IPS-18a (cell line): ENCODE results near the gene CRYGB.
"Not testable (repeated sequence)": the region's sequence is repeated elsewhere in the genome, so short reads cannot be mapped to it uniquely, and the experiment has no call there.

Experiments
- H3K27ac ChIP-seq: one replicate; pipeline ENCODE4 v1.5.1; 2013; ENCODE audit warnings: low read length
- H3K27me3 ChIP-seq: one replicate; pipeline ENCODE4 v1.6.1; 2013; ENCODE audit warnings: mild to moderate bottlenecking, low read length; ENCODE audit not compliant: control insufficient read depth, insufficient read depth
- H3K36me3 ChIP-seq: one replicate; pipeline ENCODE4 v1.6.1; 2013; ENCODE audit warnings: low read depth, low read length; ENCODE audit not compliant: control insufficient read depth
- H3K4me1 ChIP-seq: one replicate; pipeline ENCODE4 v1.6.1; 2013; ENCODE audit warnings: low read depth, low read length; ENCODE audit not compliant: control insufficient read depth
- H3K4me3 ChIP-seq: one replicate; pipeline ENCODE4 v1.5.1; 2013; ENCODE audit warnings: low read length
- H3K9ac ChIP-seq: one replicate; pipeline ENCODE4 v1.6.1; 2013; ENCODE audit warnings: mild to moderate bottlenecking, low read length, moderate library complexity
- H3K9me3 ChIP-seq: one replicate; pipeline ENCODE4 v1.6.1; 2013; ENCODE audit warnings: low read depth, low read length; ENCODE audit not compliant: control insufficient read depth

The CRYGB gene

DNA sequence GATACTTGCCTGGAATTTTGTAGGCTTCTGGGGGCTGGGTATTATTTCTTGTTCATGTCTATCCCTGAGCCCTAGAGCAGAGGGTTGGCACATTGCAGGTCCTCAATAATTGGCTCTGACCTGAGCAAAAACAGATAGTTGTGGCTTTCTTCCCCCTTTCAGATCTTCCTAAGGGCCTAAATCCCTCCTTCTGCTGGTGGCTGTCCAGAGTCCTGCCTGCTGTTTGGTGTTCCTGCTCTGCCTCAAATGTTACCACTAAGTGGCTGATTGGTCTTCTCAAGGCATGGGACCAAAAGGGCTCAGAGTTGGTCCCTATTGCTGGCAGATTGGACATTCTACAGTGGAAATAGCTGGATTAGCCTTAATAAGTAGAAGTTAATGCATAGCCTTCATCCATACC is 1.1 kb upstream of the CRYGB start:
- H3K36me3 ChIP-seq: no peaks in the 10 kb centered on the region
- no peak overlapping the region for H3K4me3 ChIP-seq
- H3K9ac ChIP-seq: no peak overlapping the region
- no peak overlapping the region for H3K27ac ChIP-seq
- no peaks in the 10 kb centered on the region for H3K9me3 ChIP-seq
- no peaks in the 10 kb centered on the region for H3K27me3 ChIP-seq
- peaks cover 13% of the 10 kb centered on the region for H3K4me1 ChIP-seq

DNA sequence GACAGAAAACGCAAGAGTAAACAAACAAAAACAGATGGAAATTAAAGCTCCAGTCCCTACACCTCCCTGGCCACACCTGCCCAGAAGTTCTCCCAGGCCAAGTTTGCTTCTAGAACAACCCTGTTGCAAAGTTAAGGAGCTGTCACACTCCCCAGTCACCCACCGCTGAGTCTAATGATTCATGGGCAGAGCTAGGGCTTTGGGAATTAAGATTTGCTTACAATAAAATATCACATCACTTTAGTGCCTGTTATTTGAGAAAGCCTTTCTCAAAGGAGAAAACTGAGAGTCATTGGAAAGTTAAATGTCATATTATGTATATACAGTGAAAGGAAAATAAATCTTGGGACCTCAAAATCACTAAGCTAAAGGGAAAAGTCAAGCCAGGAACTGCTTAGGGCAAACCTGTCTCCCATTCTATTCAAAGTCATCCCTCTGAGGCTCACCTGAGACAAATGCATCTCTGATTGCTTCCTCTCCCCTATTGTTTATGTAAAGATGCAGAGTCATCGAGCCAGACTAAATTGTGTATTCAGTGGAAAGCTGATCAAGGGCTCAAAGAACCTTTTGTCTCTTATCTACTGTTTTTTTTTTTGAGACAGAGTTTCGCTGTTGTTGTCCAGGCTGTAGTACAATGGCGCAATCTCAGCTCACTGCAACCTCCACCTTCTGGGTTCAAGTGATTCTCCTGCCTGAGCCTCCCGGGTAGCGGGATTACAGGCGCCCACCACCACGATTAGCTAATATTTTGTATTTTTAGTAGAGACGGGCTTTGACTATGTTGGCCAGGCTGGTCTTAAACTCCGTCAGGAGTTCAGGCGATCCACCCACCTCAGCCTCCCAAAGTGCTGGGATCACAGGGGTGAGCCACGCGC is 2.8 kb downstream of the CRYGB start:
- Histone ChIP-seq H3K9me3 (no peaks in the 10 kb centered on the region), H3K4me1 (peaks cover 13% of the 10 kb centered on the region), H3K9ac (no peak overlapping the region), H3K27me3 (no peaks in the 10 kb centered on the region), H3K4me3 (no peak overlapping the region), H3K27ac (peak overlapping the region; percentile 36), H3K36me3 (no peaks in the 10 kb centered on the region)

DNA sequence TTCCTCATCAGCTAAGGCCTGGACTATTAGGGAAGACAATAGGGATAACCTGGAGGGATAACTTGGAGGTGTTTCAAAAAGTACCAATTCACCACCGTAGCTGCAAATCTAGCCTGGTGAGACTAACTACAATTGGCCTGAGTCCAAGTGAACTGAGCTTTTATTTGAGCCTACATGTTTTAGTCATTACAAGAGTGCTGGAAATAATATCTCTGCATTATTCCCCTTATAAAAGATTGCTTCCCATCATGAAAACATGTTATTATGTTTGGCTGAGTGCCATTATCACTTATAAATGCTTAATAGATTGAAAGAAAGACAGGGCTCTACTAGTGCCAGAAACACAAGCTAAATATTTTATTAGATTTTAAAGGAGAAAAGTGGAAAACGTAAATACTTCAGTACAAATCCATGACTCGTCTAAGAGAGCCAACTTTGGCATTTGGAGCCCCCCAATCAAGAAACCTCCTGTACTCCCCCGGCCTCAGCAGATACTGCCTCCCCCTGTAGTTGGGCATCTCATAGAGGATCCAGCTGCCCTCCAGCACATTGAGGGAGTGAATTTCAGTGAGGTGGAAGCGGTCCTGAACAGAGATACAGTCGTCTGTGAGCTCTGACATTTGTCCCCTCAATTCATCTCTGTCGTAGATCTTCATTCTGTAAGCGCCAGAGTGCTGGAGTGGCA is 3.6 kb downstream of the CRYGB start:
- no peak overlapping the region for H3K9ac ChIP-seq
- H3K9me3 ChIP-seq: no peaks in the 10 kb centered on the region
- H3K4me1 ChIP-seq: peaks cover 9% of the 10 kb centered on the region
- H3K27ac ChIP-seq: peak overlapping the region; percentile 36
- H3K36me3 ChIP-seq: no peaks in the 10 kb centered on the region
- no peak overlapping the region for H3K4me3 ChIP-seq
- no peaks in the 10 kb centered on the region for H3K27me3 ChIP-seq

DNA sequence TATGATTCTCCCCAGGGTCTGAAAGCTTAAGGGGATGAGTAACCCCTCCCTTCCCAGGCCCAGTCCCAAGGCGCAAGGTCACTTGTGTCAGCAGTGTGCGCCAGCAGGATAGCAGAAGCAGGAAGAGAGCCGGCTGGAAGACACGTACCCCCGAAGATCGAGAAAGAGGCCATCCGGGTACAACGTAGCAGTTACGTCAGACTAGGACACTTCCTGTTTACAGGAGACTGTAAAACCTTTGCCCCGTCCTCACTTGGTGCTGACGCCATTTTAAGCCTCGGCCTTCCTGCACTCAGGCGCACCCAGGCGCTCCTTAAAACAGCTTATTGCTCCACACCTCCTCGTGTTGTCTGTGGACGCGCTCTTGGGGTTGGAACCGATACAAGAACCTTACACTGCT is 6.5 kb downstream of the CRYGB start:
- no peak overlapping the region for H3K4me3 ChIP-seq
- H3K27ac ChIP-seq: no peak overlapping the region
- peaks cover 9% of the 10 kb centered on the region for H3K4me1 ChIP-seq
- H3K9me3 ChIP-seq: no peaks in the 10 kb centered on the region
- H3K9ac ChIP-seq: no peak overlapping the region
- H3K36me3 ChIP-seq: no peaks in the 10 kb centered on the region
- no peaks in the 10 kb centered on the region for H3K27me3 ChIP-seq

DNA sequence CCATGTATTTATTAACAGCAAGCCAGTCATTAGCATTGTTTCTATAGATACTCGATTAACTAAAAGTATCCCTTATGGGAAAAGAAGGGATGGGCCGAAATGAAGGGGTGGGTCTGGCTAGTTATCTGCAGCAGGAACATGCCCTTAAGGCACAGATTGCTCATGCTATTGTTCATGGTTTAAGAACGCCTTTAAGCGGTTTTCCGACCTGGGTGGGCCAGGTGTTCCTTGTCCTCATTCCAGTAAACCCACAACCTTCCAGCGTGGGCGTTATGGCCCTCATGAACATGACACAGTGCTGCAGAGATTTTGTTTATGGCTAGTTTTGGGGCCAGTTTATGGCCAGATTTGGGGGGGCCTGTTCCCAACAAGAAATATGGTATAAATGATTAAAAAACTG is 7.6 kb downstream of the CRYGB start:
- not testable (repeated sequence) for H3K27me3 ChIP-seq, H3K9ac ChIP-seq, H3K9me3 ChIP-seq, H3K4me3 ChIP-seq, H3K4me1 ChIP-seq, H3K36me3 ChIP-seq, H3K27ac ChIP-seq

DNA sequence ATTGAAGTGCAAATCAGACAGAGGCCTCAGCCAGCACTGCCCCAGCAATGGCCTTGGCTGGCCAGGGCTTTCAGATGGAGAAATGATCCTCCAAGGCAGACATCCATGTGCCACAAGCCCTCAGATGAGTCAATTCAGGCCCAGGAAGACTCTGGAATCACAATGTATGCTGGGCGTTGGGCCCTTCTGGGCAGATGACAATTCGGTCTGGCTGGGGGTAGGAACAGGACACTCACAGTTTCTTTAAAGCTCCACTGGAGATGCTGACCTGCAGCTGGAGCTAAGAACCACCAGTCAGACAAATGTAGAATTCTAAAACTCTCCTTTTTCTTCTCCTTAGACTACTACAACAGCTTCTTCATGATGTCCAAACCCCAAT is 9.3 kb downstream of the CRYGB start:
- Histone ChIP-seq H3K27ac (no peak overlapping the region), H3K4me3 (no peak overlapping the region)

DNA sequence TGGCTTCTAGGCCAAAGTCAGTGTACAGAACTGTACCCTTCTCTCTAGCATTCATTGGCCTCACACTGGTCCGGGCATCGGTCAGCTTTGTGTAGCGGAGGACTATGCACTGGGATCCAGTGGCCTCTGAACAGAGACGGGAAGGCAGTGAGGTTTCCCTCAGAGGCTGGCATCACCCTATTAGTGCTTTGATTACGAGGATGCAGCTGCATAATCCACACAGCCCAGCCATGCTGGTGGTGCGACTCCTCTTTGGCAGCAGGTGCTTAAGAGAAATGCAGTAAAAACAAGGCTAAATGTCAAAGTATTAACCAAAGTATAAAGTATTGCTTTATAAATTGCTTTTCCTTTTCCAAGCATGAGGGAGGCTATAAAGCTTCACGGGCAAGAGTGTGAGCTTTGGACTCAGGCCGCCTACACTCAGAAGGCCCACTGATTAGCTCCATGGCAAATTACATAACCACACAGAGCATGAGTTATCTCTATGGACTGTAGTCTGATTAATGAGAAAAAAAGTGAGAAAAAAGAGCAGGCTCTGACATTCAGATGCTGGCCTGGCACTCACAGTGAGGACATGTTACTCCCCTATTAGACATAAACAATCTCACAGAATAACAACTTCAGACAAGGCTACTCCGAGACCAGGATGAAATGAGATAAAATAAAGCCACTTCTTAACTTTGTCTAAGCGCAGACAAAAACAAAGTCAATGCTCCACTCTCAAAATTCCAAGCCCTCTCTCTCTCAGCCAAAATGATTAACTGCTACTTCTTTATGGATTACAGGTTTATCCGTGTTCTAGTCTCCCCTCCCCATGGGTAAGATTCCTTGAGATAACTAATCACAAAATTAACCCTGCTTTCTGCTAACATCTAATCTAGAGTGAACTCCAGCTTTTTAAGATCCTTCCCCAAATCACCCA is 9.9 kb downstream of the CRYGB start:
- H3K36me3 ChIP-seq: no peaks in the 10 kb centered on the region
- H3K27me3 ChIP-seq: no peaks in the 10 kb centered on the region
- no peak overlapping the region for H3K9ac ChIP-seq
- H3K4me3 ChIP-seq: no peak overlapping the region
- H3K27ac ChIP-seq: no peak overlapping the region
- no peaks in the 10 kb centered on the region for H3K9me3 ChIP-seq
- no peaks in the 10 kb centered on the region for H3K4me1 ChIP-seq

More for the DNA sequence above, 9.3 kb downstream of the CRYGB start:
- H3K36me3 ChIP-seq: no peaks in the 10 kb centered on the region
- H3K27me3 ChIP-seq: no peaks in the 10 kb centered on the region
- H3K9ac ChIP-seq: no peak overlapping the region
- H3K9me3 ChIP-seq: no peaks in the 10 kb centered on the region
- no peaks in the 10 kb centered on the region for H3K4me1 ChIP-seq

DNA sequence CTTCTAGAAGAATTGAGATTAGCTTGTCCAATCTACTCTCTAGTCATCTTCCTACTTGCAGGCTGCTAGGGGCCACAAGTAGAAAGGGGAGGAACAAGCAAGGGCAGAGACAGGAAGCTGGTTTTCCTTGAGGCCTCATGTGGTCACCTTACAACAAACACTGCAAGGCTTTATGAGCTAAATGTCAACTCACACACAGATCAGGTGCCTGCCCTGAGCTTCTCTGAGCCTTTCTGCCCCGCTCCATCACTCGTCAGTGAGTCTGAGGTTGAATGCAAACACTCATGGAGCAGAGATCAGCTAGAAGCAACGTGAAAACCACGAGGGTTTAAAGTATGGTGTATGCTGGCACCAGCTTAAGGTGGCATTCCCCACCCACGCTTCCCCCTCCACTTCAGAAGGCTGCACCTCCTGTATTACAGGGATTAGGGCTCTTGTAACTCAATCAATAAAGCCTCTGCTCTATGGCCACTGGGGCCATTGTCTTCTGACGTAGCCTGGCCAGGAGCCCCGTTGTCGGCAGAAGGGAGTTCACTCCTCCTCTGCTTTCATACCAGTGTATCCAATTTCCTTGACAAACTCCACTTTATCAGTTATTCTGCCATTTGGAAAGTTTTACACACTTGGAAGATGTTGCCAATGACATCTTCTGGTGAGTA is 10.9 kb downstream of the CRYGB start:
- H3K9me3 ChIP-seq: no peaks in the 10 kb centered on the region
- H3K27me3 ChIP-seq: no peaks in the 10 kb centered on the region
- no peak overlapping the region for H3K9ac ChIP-seq
- no peaks in the 10 kb centered on the region for H3K36me3 ChIP-seq
- no peak overlapping the region for H3K27ac ChIP-seq
- no peak overlapping the region for H3K4me3 ChIP-seq
- H3K4me1 ChIP-seq: no peaks in the 10 kb centered on the region

DNA sequence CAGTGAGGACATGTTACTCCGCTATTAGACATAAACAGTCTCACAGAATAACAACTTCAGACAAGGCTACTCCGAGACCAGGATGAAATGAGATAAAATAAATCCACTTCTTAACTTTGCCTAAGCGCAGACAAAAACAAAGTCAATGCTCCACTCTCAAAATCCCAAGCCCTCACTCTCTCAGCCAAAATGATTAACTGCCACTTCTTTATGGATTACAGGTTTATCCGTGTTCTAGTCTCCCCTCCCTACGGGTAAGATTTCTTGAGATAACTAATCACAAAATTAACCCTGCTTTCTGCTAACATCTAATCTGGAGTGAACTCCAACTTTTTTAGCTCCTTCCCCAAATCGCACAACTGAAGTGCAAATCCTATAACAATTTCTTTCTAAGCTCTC is 15.2 kb downstream of the CRYGB start:
- Histone ChIP-seq H3K9me3 (no peaks in the 10 kb centered on the region), H3K4me3 (no peak overlapping the region), H3K27ac (no peak overlapping the region), H3K36me3 (no peaks in the 10 kb centered on the region), H3K4me1 (no peaks in the 10 kb centered on the region), H3K27me3 (no peaks in the 10 kb centered on the region), H3K9ac (no peak overlapping the region)

DNA sequence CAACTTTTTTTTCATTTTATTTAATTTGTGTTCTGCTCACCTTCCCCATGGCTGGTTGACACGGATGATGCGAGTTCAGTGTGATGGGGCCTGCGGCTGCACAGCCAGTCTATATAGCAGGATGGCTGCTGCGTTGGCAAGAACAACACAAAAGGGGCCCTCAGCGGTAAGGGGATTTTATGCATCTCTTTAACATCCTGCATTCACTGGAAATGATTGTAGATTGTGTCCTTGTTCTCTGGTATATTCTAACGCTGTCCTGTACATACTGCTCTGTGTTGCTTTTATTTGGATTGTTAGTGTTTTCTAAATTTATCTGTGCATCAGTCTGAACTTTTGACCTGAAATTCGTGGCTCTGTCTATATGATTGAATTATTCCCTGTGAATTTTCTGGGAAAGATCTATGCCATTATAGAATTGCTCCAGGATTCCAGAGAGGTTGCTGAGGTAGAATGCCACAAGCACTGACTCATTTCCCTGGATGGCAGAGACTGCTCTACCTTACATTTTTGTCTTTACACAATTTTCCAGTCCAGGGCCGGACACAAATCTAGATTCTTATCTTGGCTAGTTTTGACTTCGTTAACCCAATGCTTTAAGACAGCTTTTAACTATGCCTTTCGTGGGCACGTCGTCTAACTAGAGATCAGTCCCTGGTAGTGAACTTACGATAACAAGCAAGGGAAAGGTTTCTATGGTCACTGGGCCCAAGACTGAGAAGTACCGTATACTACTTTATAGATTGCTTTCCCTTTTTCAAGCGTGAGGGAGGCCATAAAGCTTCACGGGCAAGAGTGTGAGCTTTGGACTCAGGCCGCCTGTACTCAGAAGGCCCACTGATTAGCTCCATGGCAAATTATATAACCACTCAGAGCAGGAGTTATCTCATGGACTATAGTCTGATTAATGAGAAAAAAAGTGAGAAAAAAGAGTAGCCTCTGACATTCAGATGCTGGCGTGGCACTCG is 15.9 kb downstream of the CRYGB start, which contains the start of gene CRYGC:
Gene CRYGC, minus strand, starts transcription at position 85 of the 968 bp plus-strand sequence. Its CDS starts 36 bp downstream, at position 49.
- Histone ChIP-seq H3K4me1 (no peaks in the 10 kb centered on the region), H3K9ac (no peak within 1 kb of the TSS), H3K4me3 (no peak within 1 kb of the TSS), H3K27me3 (no peaks in the 10 kb centered on the region), H3K27ac (no peak within 1 kb of the TSS), H3K9me3 (no peaks in the 10 kb centered on the region), H3K36me3 (no peaks in the 10 kb centered on the region)
